Activated T-cell treated with anti-CD3 and anti-CD28 coated beads for 1 hour (primary cell): ENCODE results near the gene PLCL1.
"Not testable (repeated sequence)": the region's sequence is repeated elsewhere in the genome, so short reads cannot be mapped to it uniquely, and the experiment has no call there.

ENCODE experiments used
- DNase-seq: peaks from one replicate; pipeline ENCODE4 v3.0.0-alpha.2; 2020; ENCODE audit warnings: low read depth

Gene PLCL1

DNA sequence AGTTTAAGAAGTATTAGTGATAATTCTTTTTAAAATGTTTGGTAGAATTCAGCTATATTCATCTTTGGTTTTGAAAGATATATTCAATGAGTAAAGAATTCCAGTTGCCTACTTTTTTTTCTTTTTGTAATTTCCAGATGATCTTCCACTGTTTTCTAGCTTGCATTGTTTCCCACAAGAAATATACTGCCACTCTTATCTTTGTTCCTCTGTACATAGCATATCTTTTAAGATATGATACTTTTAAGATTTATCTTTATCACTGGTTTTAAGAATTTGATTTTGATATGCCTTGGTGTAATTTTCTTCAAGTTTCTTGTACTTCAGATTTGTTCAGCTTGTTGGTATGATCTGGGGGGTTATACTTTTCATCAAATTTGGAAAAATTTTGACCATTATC lies 374.4 kb downstream of the PLCL1 start:
- no peak for DNase-seq

- DNase-seq: no peak
These were observed 381.9 kb downstream of the PLCL1 start for GRCh38 chr2:198186257-198186656.

GRCh38 chr2:198187841-198188240 lies 383.4 kb downstream of the PLCL1 start:
- no peak for DNase-seq

- no peak for DNase-seq
These were observed 384.6 kb downstream of the PLCL1 start for GRCh38 chr2:198188982-198189381.

GRCh38 chr2:198191651-198192050 lies 387.3 kb downstream of the PLCL1 start:
- no peak for DNase-seq

GRCh38 chr2:198196556-198196955 lies 392.2 kb downstream of the PLCL1 start:
- not testable (repeated sequence) for DNase-seq
